NCI-H2227 (cell line): ENCODE results near the gene TYW1.
"Not testable (repeated sequence)": the region's sequence is repeated elsewhere in the genome, so short reads cannot be mapped to it uniquely, and the experiment has no call there.

Experiments used
- DNase-seq: peaks from one replicate; lab custom pipeline; 2025; ENCODE audit not compliant: unreplicated experiment; lab: John Stamatoyannopoulos, UW

TYW1 gene

GRCh38 chr7:67184912-67185659 is 188.5 kb downstream of the TYW1 start:
- not testable (repeated sequence) for DNase-seq

DNA sequence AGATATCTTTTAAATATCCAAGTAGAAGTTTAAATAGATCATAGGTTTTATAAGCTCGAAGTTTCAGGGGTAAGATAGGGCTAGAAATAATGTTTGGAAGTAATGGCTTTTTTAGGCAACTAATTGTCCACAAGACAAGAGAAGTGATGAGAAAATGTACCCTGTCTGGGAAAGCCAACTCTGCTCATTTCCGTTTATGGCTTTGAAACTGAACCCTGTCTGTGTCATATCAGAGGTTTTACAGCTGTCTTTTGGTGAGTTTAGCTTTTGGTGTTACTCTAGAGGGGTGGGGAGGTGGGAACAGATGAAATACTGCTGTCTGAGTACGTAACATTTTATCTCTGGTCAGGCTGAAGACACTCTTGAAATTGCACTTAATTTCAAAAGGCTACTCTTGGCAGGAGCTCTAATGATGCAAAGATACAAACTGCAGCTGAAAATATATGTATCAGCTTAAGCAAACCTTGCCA is 189.1 kb downstream of the TYW1 start:
- not testable (repeated sequence) for DNase-seq

DNA sequence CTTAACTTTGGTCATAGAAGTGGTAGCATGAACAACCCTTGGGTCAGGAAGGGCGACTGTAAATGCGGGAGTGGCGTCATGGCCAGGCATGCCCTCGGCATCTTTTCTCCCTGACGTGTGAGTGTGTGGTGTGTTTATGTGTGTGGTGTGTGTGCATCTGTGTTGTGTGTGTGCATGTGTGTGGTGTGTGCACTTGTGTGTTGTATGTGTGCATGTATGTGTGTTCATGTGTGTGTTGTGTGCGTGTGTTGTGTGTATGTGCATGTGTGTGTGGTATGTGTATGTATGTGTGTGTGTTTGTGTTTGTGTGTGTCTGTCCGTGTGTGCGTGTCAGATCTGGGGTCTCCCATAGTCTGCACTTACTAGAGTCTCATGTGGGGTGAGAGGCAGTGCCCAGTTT is 192.5 kb downstream of the TYW1 start:
- DNase-seq: not testable (repeated sequence)

GRCh38 chr7:67189801-67190465 is 193.3 kb downstream of the TYW1 start:
- DNase-seq: not testable (repeated sequence)

DNA sequence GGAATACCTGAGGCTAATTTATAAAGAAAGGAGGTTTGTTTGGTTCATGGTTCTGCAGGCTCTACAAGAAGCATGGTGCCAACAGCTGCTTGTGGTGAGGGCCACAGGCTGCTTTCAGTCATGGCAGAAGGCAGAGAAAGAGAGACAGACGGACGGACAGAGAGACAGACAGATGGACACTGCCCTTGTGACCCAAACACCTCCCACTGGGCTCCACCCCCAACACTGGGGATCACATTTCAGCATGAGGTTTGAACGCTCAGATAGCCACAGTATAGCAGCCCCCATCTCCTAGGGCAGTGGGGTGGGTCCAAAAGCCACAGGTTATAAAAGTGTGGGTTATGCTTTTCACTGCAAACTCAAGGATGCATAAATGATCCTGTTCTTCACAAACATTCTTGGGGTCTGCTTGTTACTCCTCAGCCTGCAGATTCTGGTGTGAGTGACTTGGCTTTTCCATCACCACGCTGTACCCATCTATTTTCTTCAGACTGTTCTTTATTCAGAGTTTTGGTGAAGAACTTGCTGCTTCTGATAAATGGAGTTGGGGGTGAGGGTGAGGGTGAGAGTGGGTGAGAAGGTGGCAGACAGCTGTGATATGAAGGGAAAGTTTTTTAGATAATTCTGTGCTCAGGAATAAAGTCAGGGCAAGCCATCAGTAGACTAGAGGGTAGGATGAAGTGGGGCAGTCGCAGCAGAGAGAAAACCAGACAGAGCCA is 194.5 kb downstream of the TYW1 start:
- not testable (repeated sequence) for DNase-seq

DNA sequence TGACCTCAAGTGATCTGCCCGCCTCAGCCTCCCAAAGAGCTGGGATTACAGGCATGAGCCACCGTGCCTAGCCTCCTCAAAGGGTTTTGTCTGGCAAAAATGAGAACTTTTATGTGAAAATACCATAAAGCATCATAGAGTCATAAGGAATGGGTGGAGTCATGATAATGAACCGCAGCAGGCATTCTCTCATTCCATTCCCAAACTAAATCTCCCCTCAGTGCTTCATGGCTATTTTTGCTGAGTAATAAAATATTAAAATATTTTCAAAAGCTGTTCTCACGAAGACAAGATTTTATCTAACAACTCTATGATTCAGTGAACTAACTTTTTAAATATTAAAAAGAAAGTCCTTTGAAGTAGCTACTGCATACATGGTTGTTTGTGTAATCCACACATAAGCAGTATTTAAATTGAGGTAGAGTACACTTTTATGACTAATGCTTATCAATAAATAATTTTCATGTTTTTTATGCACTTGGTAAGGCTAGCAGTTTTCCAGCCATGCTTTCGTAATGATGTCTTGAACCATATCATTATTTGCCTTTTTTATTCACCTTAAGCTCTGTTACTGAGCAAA is 195.6 kb downstream of the TYW1 start:
- not testable (repeated sequence) for DNase-seq

- not testable (repeated sequence) for DNase-seq
Observed at GRCh38 chr7:67192889-67193613, 196.4 kb downstream of the TYW1 start.

DNA sequence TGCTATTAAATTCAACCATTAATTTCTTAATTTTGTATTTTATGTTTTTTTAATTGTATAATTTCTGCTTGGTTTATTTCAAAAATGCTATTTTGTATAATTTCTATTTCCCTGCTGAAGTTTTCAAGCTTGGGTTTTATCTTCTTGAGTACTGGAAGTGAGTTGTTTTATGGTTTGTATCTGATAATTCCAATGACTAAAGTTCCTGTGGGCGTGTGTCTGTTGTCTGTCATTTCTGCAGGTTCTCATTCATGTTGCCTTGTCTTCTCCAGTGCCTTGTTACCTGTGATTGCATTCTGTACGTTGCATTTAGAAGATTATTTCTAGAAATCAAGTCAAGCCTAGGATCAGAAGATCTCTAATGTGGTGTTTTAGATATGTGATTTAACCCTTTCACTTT is 199.5 kb downstream of the TYW1 start:
- DNase-seq: not testable (repeated sequence)

DNA sequence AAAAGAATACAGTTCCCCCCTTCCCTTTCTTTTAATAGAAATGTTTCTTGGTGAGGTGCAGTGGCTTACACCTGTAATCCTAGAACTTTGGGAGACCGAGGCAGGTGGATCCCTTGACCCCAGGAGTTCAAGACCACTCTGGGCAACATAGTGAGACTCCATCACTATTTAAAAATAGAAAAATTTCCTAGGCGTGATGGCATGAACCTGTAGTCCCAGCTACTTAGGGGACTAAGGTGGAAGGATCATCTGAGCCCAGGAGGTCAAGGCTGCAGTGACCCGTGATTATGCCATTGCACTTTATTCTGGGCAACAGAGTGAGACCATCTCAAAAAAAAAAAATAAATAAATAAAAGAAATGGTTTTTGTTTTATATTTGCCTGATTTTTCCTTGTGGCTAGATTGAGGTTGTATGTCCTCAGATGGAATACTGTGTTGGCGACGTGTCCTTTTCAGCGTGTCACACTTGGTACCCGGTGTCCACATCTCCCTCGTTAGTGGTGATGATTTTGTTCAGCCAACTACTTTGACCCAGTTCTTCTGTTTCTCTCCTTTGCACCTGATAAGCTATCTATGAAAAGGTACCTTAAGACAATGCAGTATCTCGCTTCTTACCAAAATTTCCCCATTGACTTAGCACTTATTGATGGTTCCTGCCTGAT is 202.4 kb downstream of the TYW1 start:
- DNase-seq: not testable (repeated sequence)

DNA sequence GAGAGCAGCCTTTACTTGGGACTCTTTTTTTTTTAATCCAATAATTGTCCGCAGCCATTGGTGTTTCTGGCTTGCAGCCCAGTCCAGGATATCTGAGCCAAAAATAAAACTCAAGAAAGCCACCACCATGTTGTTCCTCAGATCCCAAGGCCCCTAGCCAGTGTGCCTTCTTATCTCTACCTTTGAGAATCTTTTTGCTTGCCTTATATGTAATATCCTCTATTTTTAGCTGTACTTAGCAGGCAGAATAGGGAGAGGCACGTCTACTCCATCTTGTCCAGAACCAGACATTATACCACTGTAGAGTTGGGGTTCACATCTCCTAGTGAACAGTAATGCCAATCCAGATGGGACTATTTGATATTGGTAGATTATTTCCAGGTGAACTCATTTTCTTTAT is 209.1 kb downstream of the TYW1 start:
- DNase-seq: not testable (repeated sequence)

GRCh38 chr7:67206452-67206851 is 209.8 kb downstream of the TYW1 start:
- no peak for DNase-seq

- not testable (repeated sequence) for DNase-seq
Observed at GRCh38 chr7:67208656-67209055, 212.0 kb downstream of the TYW1 start.

GRCh38 chr7:67209256-67209655 is 212.6 kb downstream of the TYW1 start:
- no peak for DNase-seq

DNA sequence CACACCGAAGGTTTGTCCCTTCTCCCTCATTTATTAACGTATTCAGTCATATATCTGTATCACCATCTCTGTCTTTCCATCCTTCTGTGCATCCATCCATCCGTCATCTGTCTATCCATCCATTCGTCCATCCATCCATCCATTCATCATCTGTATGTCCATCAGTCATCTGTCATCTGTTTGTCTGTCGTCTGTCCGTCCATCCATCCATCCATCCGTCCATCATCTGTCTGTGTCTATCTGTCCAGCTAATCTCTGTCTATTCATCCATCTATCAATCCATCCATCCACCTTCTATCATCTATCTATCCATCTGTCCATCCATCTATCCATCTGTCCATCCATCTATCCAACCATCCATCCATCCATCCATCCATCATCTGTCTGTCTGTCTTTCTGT is 213.9 kb downstream of the TYW1 start:
- no peak for DNase-seq

GRCh38 chr7:67211650-67212330 is 215.2 kb downstream of the TYW1 start:
- DNase-seq: not testable (repeated sequence)

- DNase-seq: not testable (repeated sequence)
Observed at GRCh38 chr7:67213038-67213437, 216.4 kb downstream of the TYW1 start.

- DNase-seq: not testable (repeated sequence)
Observed at GRCh38 chr7:67223551-67223950, 226.9 kb downstream of the TYW1 start.

DNA sequence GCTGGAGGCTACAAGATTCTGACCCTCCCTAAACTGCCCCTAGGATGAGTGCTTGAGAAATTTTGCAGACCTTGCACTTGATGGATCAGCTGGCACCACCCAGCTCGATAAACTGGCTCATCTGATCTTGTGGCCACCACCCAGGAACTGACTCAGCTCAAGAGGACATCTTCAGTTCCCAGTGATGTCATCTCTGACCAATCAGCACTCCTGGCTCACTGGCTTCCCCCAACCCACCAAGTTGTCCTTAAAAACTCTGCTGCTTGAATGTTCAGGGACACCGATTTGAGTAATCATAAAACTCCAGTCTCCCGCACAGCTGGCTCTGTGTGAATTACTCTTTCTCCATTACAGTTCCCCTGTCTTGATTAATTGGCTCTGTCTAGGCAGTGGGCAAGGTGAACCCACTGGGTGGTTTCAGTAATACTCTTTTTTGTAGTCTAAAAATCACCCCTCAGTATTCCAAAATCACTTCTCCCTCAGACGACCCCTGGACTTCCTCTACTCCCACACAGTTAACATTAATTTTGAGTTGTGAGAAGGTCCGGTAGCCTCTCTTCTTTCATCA is 229.8 kb downstream of the TYW1 start:
- peak; percentile 3 for DNase-seq

GRCh38 chr7:67226967-67227366 is 230.3 kb downstream of the TYW1 start:
- DNase-seq: not testable (repeated sequence)
